ENCODE results near the gene TJP2.

Gene TJP2

GRCh38 chr9:69236188-69236587, 62.1 kb downstream of the TJP2 start:
- Histone ChIP-seq H2AFZ (ENCODE audit: low read depth, low read length) (no peak overlapping the region), H3K9ac (ENCODE audit: low read length) (no peak overlapping the region), H3K4me1 (ENCODE audit: low read length) (no peaks in the 10 kb centered on the region; the same call in 1 of the 2 replicates), H3K79me2 (ENCODE audit: low read length) (no peaks in the 10 kb centered on the region), H3K27ac (ENCODE audit: low read length) (no peak overlapping the region), H3K4me2 (ENCODE audit: low read length) (no peak overlapping the region), H3K36me3 (replicated peaks; ENCODE audit: low read depth, low read length) (peaks cover 65% of the 10 kb centered on the region), H3K27me3 (ENCODE audit: low read depth, low read length) (no peaks in the 10 kb centered on the region), H4K20me1 (ENCODE audit: insufficient read depth, low read length) (no peaks in the 10 kb centered on the region), H3K4me3 (ENCODE audit: low read length) (no peak overlapping the region), H3K9me3 (ENCODE audit: insufficient read depth, low read length) (no peaks in the 10 kb centered on the region)
- TF ChIP-seq, protein P1, sequence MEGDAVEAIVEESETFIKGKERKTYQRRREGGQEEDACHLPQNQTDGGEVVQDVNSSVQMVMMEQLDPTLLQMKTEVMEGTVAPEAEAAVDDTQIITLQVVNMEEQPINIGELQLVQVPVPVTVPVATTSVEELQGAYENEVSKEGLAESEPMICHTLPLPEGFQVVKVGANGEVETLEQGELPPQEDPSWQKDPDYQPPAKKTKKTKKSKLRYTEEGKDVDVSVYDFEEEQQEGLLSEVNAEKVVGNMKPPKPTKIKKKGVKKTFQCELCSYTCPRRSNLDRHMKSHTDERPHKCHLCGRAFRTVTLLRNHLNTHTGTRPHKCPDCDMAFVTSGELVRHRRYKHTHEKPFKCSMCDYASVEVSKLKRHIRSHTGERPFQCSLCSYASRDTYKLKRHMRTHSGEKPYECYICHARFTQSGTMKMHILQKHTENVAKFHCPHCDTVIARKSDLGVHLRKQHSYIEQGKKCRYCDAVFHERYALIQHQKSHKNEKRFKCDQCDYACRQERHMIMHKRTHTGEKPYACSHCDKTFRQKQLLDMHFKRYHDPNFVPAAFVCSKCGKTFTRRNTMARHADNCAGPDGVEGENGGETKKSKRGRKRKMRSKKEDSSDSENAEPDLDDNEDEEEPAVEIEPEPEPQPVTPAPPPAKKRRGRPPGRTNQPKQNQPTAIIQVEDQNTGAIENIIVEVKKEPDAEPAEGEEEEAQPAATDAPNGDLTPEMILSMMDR (IDR thresholded peaks at IDR 0.05; ENCODE audit: low read depth, low read length), result no peak
- TF ChIP-seq EZH2phosphoT487 (IDR thresholded peaks at IDR 0.05; ENCODE audit: low read depth), result no peak

DNA sequence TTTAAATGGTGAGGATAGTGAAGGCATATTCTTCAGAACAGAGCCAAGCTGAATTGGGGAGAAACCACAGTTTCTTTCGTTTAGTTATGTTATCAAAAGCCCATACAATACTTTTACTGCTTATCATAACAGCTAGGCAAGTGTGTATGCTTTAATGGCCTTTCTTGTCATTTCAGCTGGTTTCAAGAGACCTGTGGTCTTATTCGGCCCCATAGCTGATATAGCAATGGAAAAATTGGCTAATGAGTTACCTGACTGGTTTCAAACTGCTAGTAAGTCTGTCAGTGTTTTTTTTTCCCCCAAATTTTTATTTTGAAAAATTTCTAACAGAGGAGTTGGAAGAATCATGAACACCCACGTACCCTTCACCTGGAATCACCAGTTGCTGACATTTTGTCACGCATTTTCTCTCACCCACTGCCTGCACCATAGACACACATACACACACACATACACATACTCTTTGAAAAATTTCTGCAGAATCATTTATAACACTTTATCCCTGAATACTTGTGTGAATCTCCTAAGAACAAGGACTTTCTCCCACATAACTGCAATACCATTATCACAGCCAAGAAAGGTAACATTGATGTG, 63.7 kb downstream of the TJP2 start:
- peaks cover 53% of the 10 kb centered on the region for H3K36me3 ChIP-seq (replicated peaks; ENCODE audit: low read depth, low read length)
- no peaks in the 10 kb centered on the region; the same call in 1 of the 2 replicates for H3K4me1 ChIP-seq (ENCODE audit: low read length)
- no peaks in the 10 kb centered on the region for H3K27me3 ChIP-seq (ENCODE audit: low read depth, low read length)
- no peak overlapping the region for H3K9ac ChIP-seq (ENCODE audit: low read length)
- H3K4me2 ChIP-seq (ENCODE audit: low read length), result no peak overlapping the region
- no peaks in the 10 kb centered on the region for H4K20me1 ChIP-seq (ENCODE audit: insufficient read depth, low read length)
- no peak overlapping the region for H3K4me3 ChIP-seq (ENCODE audit: low read length)
- no peaks in the 10 kb centered on the region for H3K9me3 ChIP-seq (ENCODE audit: insufficient read depth, low read length)
- TF ChIP-seq EZH2phosphoT487 (IDR thresholded peaks at IDR 0.05; ENCODE audit: low read depth), result no peak
- TF ChIP-seq, protein P1 (IDR thresholded peaks at IDR 0.05; ENCODE audit: low read depth, low read length), result no peak
- H3K27ac ChIP-seq (ENCODE audit: low read length), result no peak overlapping the region
- H3K79me2 ChIP-seq (ENCODE audit: low read length), result no peaks in the 10 kb centered on the region
- H2AFZ ChIP-seq (ENCODE audit: low read depth, low read length), result no peak overlapping the region

DNA sequence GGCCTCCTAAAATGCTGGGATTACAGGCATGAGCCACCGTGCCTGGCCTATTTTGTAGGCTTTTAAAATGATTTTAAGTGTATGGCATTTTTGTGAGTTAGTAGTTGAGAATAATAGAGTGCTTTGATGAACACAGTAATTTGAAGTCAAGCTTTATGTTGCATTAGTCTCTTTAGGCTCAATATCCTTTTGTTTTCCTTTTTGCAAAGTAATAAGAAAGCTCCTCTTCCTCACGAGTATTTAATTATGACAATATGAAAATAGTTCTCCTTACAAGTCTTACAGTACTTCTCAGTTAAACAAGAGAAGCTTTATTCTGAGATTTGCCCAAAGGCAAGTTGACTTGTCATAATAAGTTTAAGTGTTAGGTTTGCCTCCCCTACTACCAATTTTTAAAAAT, 69.0 kb downstream of the TJP2 start:
- TF ChIP-seq, protein P1 (IDR thresholded peaks at IDR 0.05; ENCODE audit: low read depth, low read length), result no peak
- TF ChIP-seq EZH2phosphoT487 (IDR thresholded peaks at IDR 0.05; ENCODE audit: low read depth), result no peak
- H3K27me3 ChIP-seq (ENCODE audit: low read depth, low read length), result no peaks in the 10 kb centered on the region
- no peaks in the 10 kb centered on the region for H3K79me2 ChIP-seq (ENCODE audit: low read length)
- H2AFZ ChIP-seq (ENCODE audit: low read depth, low read length), result no peak overlapping the region
- no peak overlapping the region for H3K27ac ChIP-seq (ENCODE audit: low read length)
- no peak overlapping the region for H3K9ac ChIP-seq (ENCODE audit: low read length)
- peaks cover 43% of the 10 kb centered on the region for H3K36me3 ChIP-seq (replicated peaks; ENCODE audit: low read depth, low read length)
- no peaks in the 10 kb centered on the region for H4K20me1 ChIP-seq (ENCODE audit: insufficient read depth, low read length)
- no peaks in the 10 kb centered on the region for H3K4me1 ChIP-seq (ENCODE audit: low read length)
- no peak overlapping the region for H3K4me3 ChIP-seq (ENCODE audit: low read length)
- no peak overlapping the region for H3K4me2 ChIP-seq (ENCODE audit: low read length)
- no peaks in the 10 kb centered on the region for H3K9me3 ChIP-seq (ENCODE audit: insufficient read depth, low read length)

DNA sequence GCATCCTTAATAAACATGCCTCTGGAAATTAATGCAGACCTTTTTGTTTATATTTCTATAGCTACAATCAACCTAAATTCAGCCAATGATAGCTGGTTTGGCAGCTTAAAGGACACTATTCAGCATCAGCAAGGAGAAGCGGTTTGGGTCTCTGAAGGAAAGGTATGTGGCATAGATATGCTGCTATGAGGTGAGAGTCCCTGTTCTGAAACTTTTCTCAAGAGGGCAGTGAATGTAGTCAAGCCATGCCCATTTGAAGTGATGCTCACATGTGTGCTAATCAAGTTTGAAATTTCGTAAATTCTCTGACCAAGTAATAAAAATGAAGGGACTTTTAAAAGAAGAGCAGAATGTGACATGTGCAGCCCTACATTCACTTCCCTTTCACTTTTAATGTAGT, 72.6 kb downstream of the TJP2 start:
- Histone ChIP-seq H4K20me1 (ENCODE audit: insufficient read depth, low read length) (no peaks in the 10 kb centered on the region), H3K4me2 (ENCODE audit: low read length) (no peak overlapping the region), H3K79me2 (ENCODE audit: low read length) (no peaks in the 10 kb centered on the region), H3K36me3 (replicated peaks; ENCODE audit: low read depth, low read length) (peaks cover 42% of the 10 kb centered on the region), H3K4me1 (ENCODE audit: low read length) (no peaks in the 10 kb centered on the region), H3K27me3 (ENCODE audit: low read depth, low read length) (no peaks in the 10 kb centered on the region), H3K4me3 (ENCODE audit: low read length) (no peak overlapping the region), H3K27ac (ENCODE audit: low read length) (no peak overlapping the region), H3K9ac (ENCODE audit: low read length) (no peak overlapping the region), H3K9me3 (ENCODE audit: insufficient read depth, low read length) (no peaks in the 10 kb centered on the region), H2AFZ (ENCODE audit: low read depth, low read length) (no peak overlapping the region)
- no peak for TF ChIP-seq EZH2phosphoT487 (IDR thresholded peaks at IDR 0.05; ENCODE audit: low read depth)
- TF ChIP-seq, protein P1 (IDR thresholded peaks at IDR 0.05; ENCODE audit: low read depth, low read length), result no peak
